Erythroblast (primary cell): ENCODE measurements around the gene COL9A3.

Experiments used
- GATA1 ChIP-seq: IDR thresholded peaks from 2 replicates; pipeline ENCODE4 v1.6.1; 2011; ENCODE audit warnings: low read depth, mild to moderate bottlenecking, control low read depth, low read length, moderate library complexity
- POLR2A ChIP-seq: IDR thresholded peaks from 2 replicates; pipeline ENCODE4 v1.6.1; 2011; ENCODE audit warnings: mild to moderate bottlenecking, low read length

DNA sequence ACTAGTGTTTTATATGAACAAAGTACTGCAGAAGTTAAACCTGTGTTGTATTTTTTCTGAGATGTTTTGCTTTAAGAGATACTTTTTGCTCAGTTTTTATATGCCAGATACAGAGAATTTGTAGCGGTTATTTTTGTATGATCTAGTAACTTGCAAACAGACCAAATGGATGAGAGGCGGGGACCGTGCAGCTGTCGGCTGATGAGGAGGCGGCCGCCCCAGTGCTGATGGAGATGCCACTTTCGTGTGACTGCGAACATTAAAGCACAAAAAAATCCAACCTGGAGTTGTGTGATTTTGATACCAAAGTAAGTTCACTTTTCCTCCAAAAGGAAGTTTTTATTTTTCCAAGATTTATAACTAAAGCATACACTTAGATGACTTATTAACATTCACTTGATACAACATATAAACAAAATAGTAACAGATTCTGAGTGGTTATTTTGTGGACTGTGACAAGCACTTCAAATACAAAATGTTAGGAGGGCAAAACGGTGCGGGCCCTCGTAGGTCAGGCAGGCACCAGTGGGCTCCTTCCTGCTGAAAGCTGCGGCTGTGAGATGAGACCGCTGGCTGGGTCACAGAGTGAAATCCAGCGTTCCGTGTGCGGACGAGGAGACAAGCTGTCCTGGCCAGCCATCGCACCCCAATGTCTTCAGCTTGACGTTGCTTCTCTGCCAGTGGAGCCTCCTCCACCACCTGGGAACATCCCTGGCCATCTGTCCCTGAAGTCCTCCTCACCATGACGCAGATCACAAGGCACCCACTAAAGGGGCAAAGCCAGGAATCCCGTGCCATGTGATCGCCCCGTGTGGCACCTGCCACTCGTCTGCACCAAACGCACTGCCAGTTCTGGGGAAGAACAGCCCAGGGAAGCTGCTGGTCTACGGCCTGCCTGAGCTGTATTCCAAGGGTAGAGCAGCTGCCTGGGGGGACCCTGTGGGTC, 16.3 kb upstream of the COL9A3 start:
- TF ChIP-seq POLR2A (no peak), GATA1 (no peak)
